ENCODE results near the gene IGSF21. TPM values are rescaled to one million over a fixed set of nuclear protein-coding genes. Genes with fewer than 3 reads are reported as not detected.

Gene IGSF21
- polyA plus RNA-seq, 3 donors = not detected

- Mint-ChIP-seq H3K9me3 (peaks cover 11 to 26% (median 21%) of the 10 kb centered on the region in 7 donors), H3K4me3 (no peak overlapping the region), H3K27me3 (ENCODE audit: low read depth in 3 of 3) (peaks cover 2 to 13% (median 11%) of the 10 kb centered on the region in 3 donors), H3K36me3 (no peaks in the 10 kb centered on the region), H3K27ac (no peak overlapping the region), H3K4me1 (no peaks in the 10 kb centered on the region)
- no peaks in the 10 kb centered on the region for H3K27me3 ChIP-seq (ENCODE audit: control insufficient read depth in 2 of 2, insufficient read depth in 2 of 2, low read length in 2 of 2)
- no peaks in the 10 kb centered on the region for H4K20me1 ChIP-seq (ENCODE audit: insufficient read depth, low read length)
- no peak overlapping the region for H3K4me2 ChIP-seq (replicated peaks; ENCODE audit: extremely low read depth, low read length, poor library complexity, severe bottlenecking)
- WGBS (ENCODE audit: insufficient coverage) = 70% methylated on average over 4 of the region's 6 CpGs
- no peaks in the 10 kb centered on the region for H3K4me1 ChIP-seq (ENCODE audit: control insufficient read depth in 1 of 2, insufficient read depth in 2 of 2, low read length in 2 of 2)
- H3K9me3 ChIP-seq (replicated peaks in 1 of 2; ENCODE audit: control insufficient read depth in 1 of 2, insufficient read depth in 1 of 2, low read length in 2 of 2) = peaks cover 21 to 22% of the 10 kb centered on the region in 2 donors
- no peaks in the 10 kb centered on the region for H3K36me3 ChIP-seq (replicated peaks in 1 of 2; ENCODE audit: control insufficient read depth in 1 of 2, insufficient read depth in 2 of 2, low read length in 2 of 2)
- peak; percentile 82 for TF ChIP-seq CTCF (IDR thresholded peaks at IDR 0.05)
- H3K9ac ChIP-seq (ENCODE audit: insufficient read depth, low read length, poor library complexity, severe bottlenecking) = no peak overlapping the region
- no peak overlapping the region for H2AFZ ChIP-seq (ENCODE audit: insufficient read depth, low read depth, low read length, poor library complexity, severe bottlenecking)
- no peak overlapping the region for H3K4me3 ChIP-seq (replicated peaks in 1 of 3; ENCODE audit: low read depth in 2 of 3, low read length in 3 of 3)
- intact Hi-C loops (cut with micrococcal nuclease) = loop anchor here in 1 of 2 donors (5.0 kb wide), 1 partner anchor 738 kb away; no protein-coding TSS in a partner anchor
- peak; percentile 4 to 13 (median 8) for DNase-seq
- no peaks in the 10 kb centered on the region for H3K79me2 ChIP-seq (ENCODE audit: insufficient read depth, low read length)
- H3K27ac ChIP-seq (ENCODE audit: low read depth in 1 of 2, low read length in 2 of 2) = no peak overlapping the region
Measured at GRCh38 chr1:18234790-18235242, 127.2 kb downstream of the IGSF21 start.

GRCh38 chr1:18237371-18237770 lies 129.8 kb downstream of the IGSF21 start:
- H3K4me2 ChIP-seq (replicated peaks; ENCODE audit: extremely low read depth, low read length, poor library complexity, severe bottlenecking) = no peak overlapping the region
- no peaks in the 10 kb centered on the region for H3K27me3 ChIP-seq (ENCODE audit: control insufficient read depth in 2 of 2, insufficient read depth in 2 of 2, low read length in 2 of 2)
- Mint-ChIP-seq H3K4me3 (no peak overlapping the region), H3K9me3 (peaks cover 1 to 8% (median 4%) of the 10 kb centered on the region in 7 donors), H3K27ac (no peak overlapping the region), H3K27me3 (ENCODE audit: low read depth in 3 of 3) (peaks cover 0 to 13% (median 7%) of the 10 kb centered on the region in 3 donors), H3K36me3 (no peaks in the 10 kb centered on the region), H3K4me1 (no peaks in the 10 kb centered on the region)
- H3K9ac ChIP-seq (ENCODE audit: insufficient read depth, low read length, poor library complexity, severe bottlenecking) = no peak overlapping the region
- TF ChIP-seq CTCF (IDR thresholded peaks at IDR 0.05) = no peak
- DNase-seq = no peak
- no peak overlapping the region for H3K4me3 ChIP-seq (replicated peaks in 1 of 3; ENCODE audit: low read depth in 2 of 3, low read length in 3 of 3)
- H3K27ac ChIP-seq (ENCODE audit: low read depth in 1 of 2, low read length in 2 of 2) = no peak overlapping the region
- H3K36me3 ChIP-seq (replicated peaks in 1 of 2; ENCODE audit: control insufficient read depth in 1 of 2, insufficient read depth in 2 of 2, low read length in 2 of 2) = no peaks in the 10 kb centered on the region
- intact Hi-C loops (cut with micrococcal nuclease) = no loop called here
- H3K9me3 ChIP-seq (replicated peaks in 1 of 2; ENCODE audit: control insufficient read depth in 1 of 2, insufficient read depth in 1 of 2, low read length in 2 of 2) = peaks cover 0 to under 1% of the 10 kb centered on the region in 2 donors
- no peaks in the 10 kb centered on the region for H4K20me1 ChIP-seq (ENCODE audit: insufficient read depth, low read length)
- no peak overlapping the region for H2AFZ ChIP-seq (ENCODE audit: insufficient read depth, low read depth, low read length, poor library complexity, severe bottlenecking)
- 59% methylated on average over 3 of the region's 9 CpGs for WGBS (ENCODE audit: insufficient coverage)
- H3K79me2 ChIP-seq (ENCODE audit: insufficient read depth, low read length) = no peaks in the 10 kb centered on the region
- H3K4me1 ChIP-seq (ENCODE audit: control insufficient read depth in 1 of 2, insufficient read depth in 2 of 2, low read length in 2 of 2) = no peaks in the 10 kb centered on the region
